COLO829 (cell line): ENCODE measurements around the gene MACO1.
"Not testable (repeated sequence)": the region's sequence is repeated elsewhere in the genome, so short reads cannot be mapped to it uniquely, and the experiment has no call there.

ENCODE experiments used
- DNase-seq: peaks from one replicate; pipeline ENCODE4 v3.0.0; 2012; ENCODE audit warnings: low spot score

MACO1 gene, protein sequence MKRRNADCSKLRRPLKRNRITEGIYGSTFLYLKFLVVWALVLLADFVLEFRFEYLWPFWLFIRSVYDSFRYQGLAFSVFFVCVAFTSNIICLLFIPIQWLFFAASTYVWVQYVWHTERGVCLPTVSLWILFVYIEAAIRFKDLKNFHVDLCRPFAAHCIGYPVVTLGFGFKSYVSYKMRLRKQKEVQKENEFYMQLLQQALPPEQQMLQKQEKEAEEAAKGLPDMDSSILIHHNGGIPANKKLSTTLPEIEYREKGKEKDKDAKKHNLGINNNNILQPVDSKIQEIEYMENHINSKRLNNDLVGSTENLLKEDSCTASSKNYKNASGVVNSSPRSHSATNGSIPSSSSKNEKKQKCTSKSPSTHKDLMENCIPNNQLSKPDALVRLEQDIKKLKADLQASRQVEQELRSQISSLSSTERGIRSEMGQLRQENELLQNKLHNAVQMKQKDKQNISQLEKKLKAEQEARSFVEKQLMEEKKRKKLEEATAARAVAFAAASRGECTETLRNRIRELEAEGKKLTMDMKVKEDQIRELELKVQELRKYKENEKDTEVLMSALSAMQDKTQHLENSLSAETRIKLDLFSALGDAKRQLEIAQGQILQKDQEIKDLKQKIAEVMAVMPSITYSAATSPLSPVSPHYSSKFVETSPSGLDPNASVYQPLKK

DNA sequence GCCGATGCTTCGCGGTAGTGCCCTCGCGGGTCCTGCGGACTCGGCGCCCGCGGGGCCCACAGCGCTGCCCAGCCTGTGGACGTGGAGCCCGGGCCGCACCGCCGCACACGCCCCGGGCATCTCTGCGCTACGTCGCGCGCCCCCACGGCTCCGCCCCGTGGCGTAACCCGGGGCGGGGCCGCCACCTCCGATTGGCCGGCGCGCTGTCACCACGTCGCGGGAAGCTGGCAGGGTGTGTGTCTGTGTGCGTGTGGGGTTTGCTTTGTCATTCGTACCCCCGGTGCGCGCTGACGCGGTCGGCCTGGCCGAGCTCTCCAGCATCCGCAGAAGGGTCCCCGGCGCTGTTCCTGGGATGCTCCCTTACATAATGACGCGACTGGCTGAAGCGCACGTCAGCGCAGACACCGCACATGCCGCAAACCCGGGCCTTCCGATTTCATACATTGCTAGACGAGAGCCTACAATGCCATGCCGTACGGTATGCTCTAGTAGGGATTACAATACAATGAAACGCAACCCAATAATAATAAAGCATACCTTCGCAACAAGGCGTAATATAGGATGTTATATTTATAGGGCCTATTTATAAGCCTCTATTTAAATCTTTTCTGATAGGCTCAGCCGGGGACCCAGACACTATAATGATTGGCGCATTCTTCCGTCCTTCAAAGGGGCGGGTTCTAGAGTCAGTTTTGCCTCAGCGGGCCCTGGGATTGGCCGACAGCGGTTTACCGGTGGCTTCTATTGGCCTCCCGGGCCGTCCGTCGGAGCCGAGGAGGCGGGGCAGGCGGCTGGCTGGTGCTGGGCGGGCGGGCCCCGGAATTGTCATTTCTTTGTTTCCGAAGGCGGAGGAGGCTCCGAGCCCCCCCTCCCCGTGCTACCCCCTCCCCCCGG is at the start of gene MACO1:
Gene MACO1 (plus strand): TSS at position 825 of the 894 bp plus-strand sequence. CDS start 202 bp downstream, outside the sequence.
- peak; percentile 94 for DNase-seq

DNA sequence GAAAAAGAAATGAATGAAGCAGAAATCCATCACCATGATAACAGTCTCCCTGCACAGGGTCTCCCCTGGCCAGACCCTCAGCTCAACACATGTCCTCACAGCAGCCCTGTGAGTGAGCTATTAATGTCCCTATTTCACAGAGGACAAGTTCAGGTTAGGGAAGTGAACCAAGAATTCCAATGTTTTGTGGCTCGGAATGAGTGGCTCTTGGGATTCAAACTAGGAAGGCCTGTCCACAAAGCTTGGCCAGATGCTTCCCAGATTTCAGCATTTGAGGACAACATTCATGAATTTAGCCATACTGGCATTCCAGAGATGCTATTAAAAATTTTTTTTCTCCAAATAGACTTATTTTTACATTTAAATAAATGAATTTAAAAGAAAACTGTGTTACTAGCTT is 48.2 kb upstream of the MACO1 start:
- not testable (repeated sequence) for DNase-seq

DNA sequence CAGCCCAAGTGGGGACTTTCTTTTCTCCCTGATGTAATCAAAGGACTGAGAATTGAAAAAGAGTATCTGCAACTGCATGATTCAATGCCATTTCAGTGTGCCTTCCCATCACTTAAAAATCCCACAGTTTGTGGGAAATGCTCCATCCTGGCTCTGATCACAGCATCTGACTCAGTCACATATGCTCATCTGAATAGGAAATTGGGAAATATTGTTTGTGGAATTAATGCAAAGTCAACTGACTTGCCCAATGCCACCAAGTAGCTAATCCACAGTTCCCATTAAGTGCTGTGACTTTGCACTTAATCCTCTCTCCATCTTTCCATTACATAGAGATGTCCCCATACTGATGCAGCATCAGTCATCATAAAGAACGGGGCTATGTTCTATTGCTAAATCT is 47.6 kb upstream of the MACO1 start:
- not testable (repeated sequence) for DNase-seq

DNA sequence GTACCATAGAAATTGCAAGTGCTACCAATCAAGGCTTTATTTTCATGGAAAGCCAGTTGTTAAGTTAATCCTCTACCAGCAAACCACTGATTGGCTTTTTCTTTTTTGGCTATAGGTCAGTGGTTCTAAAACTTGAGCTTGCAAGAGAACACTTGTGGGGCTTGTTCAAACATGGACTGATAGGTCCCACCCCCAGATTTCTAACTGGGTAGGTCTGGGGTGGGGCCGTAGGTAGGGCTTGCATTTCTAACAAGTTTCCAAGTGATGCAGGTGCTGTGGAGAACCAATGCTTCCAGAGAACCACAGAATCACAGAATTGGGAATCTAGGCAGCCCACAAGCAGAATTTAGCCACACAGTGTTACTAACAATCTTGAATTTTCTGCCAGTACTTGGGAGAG is 46.8 kb upstream of the MACO1 start:
- DNase-seq = not testable (repeated sequence)

DNA sequence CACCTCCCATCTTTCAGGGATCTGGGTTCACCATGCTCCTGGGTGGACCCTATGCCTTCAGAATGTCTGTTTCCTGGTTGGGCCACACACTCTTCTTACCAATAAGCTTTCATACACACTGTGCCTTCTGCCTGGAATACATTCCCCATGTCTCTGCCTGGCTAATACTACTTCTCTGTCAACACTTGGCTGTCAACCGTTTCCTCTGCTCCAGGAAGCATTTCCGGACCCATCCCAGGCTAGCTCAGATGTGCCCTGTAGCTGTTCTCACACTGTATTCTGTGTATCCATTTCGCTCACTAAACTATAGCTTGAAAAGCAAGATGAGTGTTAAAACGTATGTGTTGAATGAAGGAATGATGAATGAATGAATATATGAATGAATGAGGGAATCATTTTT is 43.6 kb upstream of the MACO1 start:
- DNase-seq = not testable (repeated sequence)

DNA sequence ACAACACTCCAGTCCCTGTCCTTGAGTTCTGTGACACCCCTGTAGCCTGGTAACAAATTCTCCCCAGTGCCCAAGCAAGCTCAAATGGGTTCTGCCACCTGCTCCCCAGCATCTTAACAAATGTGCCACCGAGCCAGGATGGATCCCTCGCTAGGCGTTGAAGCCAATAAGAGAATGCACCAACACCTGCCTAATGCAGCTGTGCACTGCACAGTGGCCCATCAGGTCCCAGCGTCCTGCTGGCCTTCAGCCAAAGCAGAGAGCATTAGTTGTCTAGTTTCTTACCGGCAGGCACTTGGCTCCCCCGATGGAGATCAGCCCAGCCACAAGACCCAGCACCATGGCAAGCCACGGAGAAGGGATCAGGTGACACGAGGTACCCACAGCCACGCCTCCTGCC is 42.0 kb upstream of the MACO1 start:
- not testable (repeated sequence) for DNase-seq

DNA sequence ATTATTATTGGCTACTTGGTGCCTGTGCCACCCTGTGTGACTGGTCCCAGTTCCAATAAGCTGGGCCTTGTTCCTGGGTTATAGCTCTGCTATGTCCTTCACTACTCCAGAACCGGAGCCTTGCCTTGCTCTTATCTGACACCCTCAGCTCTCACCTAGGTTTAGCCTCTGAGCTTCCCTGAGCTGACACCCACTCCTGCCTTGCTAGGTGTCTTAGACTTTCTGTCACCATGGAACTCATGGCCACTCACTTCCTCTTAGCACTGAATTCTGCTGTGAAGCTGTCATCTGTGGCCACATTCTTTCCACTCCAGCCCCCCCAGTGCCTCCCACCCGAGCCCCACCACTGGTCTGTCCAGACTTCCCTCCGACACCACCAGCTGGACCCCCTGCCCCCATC is 41.0 kb upstream of the MACO1 start:
- not testable (repeated sequence) for DNase-seq

DNA sequence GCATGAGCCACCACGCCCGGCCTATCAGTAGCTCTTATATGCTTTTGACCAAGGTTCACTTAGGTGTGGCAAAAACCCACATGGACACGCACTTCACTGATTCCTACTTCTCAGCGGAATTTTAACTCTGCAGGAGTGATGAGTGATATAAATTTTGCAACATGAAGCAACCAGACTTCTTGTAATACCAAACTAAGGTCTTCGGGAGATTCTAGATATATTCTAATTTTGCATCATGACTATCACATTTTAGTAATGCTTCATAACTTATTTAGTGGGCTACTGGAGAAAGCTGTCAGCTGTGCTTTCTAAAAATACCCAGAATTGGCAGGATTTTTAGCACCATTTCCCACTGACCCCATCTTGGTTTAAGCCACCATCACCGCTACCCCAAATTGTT is 37.9 kb upstream of the MACO1 start:
- DNase-seq = no peak

DNA sequence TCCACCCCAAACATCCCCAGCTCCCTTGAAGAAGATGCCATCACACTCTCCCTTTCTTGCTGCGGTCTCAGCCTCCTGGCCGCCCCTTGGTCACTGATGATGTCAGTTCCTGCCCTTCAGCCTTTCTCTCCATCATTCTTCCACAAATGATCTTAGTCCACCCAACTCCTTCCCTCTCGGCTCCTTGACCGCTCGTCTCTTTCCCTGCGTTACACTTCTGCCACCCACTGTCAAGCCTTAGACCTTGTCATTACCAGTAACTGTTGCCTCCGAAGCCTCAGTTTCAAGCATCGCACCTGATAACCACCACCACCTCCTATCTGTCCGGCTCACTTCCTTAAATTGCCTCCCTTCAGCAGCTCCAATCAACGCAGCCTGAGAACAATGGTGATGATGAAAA is 33.1 kb upstream of the MACO1 start:
- DNase-seq = not testable (repeated sequence)

DNA sequence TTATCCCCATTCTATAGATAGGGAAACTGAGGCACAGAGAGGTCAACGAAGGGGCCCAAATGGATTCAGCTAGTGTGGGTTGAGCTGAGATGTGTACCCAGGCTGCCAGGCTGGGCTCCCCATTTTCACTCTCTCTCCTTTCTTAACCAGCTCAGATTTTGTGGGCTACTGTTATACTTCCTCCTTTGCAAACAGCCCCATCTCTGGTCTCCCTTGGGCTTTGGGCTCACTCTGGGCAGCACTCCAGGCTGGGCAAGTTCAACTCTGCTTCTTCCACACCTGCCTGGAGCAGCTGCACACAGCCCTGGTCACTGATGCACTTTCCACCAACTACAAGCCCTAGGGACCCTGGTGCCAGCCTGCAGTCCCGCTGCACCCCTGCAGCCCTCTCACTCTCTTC is 32.6 kb upstream of the MACO1 start:
- DNase-seq = not testable (repeated sequence)

DNA sequence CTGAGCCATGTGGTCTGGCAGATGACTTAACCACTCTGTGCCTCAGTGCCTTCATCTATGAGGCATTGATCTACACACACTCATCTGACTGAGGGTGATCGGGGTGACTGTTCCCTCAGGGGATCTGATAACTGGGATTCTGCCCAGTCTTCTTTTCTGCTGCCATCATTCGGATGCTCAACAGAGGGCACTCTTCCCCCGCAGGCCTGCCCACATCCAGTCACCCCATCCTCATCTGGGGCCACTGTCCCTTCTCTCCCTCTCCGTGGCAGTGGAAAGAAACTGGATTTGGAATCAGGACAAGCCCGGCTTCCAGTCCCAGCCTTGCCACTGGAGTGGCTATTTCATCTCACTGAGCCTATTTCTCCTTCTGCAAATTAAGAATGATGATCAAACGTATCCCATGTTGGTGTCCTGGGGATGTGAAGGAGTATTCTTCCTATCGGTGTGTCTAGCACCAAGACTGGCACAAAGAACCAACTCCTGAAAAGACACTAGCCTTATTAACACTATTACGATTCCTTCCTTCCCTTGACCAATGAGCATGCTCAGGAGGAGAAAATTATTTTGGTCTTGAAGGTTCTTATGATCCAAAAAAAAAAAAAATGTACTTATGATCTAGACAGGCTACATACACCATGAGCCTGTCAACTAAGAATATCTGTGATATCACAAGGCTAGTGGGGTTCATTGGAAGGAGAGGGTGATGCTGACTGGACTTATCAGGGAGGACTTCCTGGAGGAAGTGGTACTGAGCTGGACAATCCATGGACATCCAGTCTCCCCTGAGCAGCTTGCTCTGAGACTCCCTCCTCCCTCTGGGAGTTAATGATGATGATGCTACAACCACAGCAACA is 27.5 kb upstream of the MACO1 start:
- DNase-seq = not testable (repeated sequence)

DNA sequence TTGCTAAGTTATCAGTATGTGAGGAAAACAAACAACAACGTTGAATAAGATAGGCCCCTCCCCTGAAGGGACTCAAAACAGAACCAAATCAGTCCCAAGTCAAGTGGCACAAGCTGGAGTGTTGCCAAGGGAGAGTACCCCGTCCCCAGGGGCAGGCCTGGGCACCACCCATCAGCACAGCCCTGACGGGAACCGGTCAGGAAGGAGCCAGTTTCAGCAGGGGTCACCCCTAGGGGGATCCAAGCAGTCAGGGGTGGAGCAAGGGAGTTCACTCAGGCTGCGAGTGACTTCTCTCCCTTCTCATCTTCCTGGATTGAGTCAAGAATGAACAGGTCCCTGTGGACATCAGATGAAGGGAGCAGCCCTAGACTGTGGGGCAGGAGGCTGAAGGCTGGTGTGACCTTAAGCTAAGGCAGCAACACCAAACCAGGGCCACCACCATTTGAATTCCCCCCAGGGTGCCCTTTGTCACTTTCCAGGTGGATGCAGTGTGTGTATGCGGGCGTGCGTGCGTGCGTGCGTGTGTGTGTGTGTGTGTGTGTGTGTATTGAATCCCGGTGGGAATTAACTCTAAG is 24.9 kb upstream of the MACO1 start:
- not testable (repeated sequence) for DNase-seq

DNA sequence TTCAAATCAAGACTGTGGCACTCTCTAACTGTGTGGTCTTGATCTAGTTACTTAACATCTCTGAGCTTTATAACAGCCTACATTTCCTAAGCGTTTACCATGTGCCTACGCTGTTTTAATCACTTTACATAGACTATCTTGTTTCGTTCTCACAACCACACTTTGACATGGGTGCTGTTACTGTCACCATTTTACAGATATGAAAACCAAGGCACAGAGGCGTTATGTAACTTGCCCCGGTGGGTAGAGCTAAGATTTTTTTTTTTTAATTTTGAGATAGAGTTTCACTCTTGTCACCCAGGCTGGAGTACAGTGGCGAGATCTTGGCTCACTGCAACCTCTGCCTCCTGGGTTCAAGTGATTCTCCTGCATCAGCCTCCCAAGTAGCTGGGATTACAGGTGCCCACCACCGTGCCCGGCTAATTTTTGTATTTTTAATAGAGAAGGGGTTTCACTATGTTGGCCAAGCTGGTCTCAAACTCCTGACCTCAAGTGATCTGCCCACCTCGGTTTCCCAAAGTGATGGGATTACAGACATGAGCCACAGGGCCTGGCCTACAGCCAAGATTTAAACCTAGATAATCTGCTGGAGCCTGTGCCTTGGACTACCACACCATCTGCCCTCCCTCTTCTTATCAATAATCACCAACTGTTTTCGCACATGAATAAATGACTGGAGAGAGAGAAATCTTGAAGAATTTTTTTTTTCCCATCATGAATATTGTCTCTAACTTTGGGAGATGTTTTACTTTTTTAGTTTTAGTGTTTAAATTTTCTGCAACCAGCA is 20.9 kb upstream of the MACO1 start:
- DNase-seq = not testable (repeated sequence)

DNA sequence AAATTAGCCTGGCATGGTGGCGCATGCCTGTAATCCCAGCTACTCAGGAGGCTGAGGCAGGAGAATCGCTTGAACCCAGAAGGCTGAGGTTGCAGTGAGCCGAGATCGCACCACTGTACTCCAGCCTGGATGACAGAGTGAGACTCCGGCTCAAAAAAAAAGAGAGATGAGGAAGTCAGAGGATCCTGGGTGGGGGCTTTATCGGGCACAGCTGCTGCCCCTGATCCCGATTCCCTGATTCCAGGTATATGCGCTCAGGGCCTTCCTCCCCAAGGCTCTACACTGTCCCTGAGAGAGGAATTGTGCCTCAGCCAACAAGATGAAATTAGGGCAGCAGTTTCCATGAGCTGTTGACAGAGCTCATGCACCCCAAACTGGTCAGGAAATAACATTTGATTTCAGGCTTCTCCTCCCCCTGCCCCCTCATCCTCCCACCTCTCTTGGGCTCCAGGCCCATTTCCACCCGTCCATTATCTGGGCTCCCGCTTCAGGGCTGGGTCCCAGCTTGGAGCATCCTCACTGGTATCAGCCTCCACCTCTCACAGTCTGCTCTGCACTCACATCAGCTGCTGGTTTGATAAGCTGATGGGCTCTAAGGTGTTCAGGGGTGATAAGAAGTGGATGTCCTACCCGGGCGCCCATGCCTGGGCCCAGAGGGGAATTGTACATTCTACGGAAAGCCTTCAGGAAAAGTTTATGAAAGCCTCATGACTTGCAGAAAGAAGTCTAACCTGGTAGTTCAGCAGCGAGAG is 17.6 kb upstream of the MACO1 start:
- not testable (repeated sequence) for DNase-seq

DNA sequence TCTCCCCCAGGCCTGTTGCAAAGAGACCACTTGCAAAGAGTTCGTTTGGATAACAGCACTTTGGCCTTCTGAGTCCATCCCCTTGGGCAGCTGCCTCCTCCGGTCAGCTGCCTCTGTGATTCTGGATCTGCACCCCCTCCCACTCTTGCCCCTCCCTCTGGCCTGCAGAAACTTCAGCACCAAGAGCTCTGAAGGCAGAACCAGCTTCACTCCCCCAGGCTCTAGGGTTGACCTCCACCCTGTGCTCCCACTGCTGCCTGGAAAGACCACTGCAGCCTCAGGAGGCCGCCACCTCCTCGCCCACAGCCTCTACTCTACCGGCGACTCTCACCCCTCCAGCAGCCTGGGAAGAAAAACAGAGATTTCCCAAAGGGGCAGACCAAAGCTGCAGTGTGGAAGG is 16.5 kb upstream of the MACO1 start:
- not testable (repeated sequence) for DNase-seq

DNA sequence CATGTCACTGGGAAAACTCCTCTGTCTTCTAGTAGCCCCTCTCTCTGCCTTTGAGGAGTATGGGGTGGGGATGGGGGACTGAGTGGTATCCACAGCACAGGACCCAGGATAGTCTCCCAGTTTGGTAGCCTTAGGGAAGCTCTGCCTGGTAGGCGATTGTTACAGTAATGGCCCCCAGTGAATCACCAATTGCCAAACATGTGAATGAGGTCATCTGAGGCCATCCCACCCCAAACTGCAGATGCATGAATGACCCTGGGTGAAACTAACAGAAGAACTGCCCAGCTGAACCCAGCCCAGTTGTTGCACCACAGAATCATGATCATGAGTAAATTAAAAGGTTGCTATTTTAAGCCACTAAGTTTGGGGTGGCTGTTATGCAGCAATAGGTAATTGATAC is 16.1 kb upstream of the MACO1 start:
- not testable (repeated sequence) for DNase-seq

DNA sequence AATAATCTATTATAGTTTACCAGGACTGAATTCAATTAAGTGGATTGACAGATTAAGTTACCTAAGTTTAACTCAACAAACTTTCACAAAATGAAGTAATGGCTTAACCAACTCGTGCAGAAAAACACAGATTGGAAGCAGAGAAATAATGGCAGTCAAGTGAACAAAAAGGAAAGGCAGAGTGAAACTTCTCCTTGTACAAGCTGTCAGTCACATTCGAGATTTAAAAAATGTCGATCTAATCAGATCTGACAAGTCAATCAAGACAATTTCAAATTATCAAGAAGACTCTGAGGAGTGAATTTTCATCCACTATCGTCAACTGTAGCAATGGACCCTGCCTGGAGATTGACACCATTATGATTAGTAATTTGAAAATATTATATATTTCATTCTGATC is 13.4 kb upstream of the MACO1 start:
- DNase-seq = not testable (repeated sequence)

DNA sequence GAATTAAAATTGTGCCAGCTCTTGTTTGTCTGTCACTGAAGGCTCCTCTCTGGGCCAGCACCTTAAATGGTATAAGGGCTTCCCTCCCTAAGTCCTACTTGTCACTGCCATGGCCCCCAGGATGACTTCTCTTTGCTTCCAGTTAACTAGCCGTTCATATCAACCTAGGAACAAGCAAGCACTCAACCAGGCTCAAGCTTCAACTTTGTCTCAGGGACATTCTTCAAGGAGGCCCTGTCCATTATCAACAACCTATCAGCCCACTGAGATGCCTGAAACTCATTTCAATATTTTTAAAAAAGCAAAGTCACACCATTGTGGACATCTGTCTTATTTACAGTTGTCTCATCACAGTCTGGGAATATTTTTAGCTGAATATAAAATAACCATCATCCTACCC is 11.4 kb upstream of the MACO1 start:
- DNase-seq = not testable (repeated sequence)

DNA sequence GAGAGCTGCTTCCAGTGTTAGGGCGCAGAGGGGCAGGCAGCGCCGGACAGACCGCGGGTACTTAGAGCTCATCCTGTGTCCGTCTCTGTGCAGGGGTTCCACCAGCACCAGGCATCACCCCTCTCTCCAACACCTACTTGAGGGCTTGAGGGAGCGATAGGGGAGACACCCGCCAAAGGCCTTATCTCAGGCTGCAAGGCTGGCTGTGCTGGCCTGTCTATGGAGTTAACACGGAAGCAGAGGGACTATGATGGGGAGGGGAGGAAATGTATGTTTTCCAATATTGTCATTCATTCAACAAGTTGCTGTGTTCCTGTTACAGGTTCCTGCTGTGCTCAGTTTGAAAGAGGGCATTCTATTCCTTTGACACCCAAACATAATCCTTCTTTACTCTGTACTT is 10.0 kb upstream of the MACO1 start, which contains the start of gene RHCE:
Gene RHCE (minus strand): TSS at position 111 of the 400 bp plus-strand sequence. CDS start 39 bp downstream, at position 72.
- DNase-seq = not testable (repeated sequence)
